Measurements from ENCODE around the gene GTPBP3.

GTPBP3 gene

GRCh38 chr19:17370026-17370587 is 32.8 kb downstream of the GTPBP3 start:
- POLR2A ChIA-PET: no interaction called here
- H3K4me3 ChIP-seq (ENCODE audit: low read depth, low read length): no peak overlapping the region
- DNase-seq (ENCODE audit: low read depth, low spot score): no peak
- TF ChIP-seq CTCF (IDR thresholded peaks at IDR 0.05; ENCODE audit: insufficient read depth, low read length, missing control alignments): no peak
- CTCF ChIA-PET: no interaction called here

- DNase-seq (ENCODE audit: low read depth, low spot score): no peak
- no peak within 1 kb of the TSS for H3K4me3 ChIP-seq (ENCODE audit: low read depth, low read length)
- no peak for TF ChIP-seq CTCF (IDR thresholded peaks at IDR 0.05; ENCODE audit: insufficient read depth, low read length, missing control alignments)
- ChIA-PET CTCF (interaction anchor here (1.4 to 11.1 kb wide), 2 partner anchors 11 to 21 kb away, joined by 3 to 95 read pairs; no protein-coding TSS in a partner anchor), POLR2A (no interaction called here)
Observed at GRCh38 chr19:17376935-17377600, 39.7 kb downstream of the GTPBP3 start, which contains the start of gene PLVAP. TSS of gene PLVAP (minus strand) at chr19:17377342. CDS start at chr19:17377288, 54 bp downstream.

GRCh38 chr19:17378271-17378670 is 40.9 kb downstream of the GTPBP3 start:
- H3K4me3 ChIP-seq (ENCODE audit: low read depth, low read length): no peak overlapping the region
- ChIA-PET POLR2A (no interaction called here), CTCF (interaction anchor here (0.7 to 11.1 kb wide), 2 partner anchors 10 to 31 kb away, joined by 3 to 95 read pairs; no protein-coding TSS in a partner anchor)
- no peak for DNase-seq (ENCODE audit: low read depth, low spot score)
- TF ChIP-seq CTCF (IDR thresholded peaks at IDR 0.05; ENCODE audit: insufficient read depth, low read length, missing control alignments): no peak

- no peak for TF ChIP-seq CTCF (IDR thresholded peaks at IDR 0.05; ENCODE audit: insufficient read depth, low read length, missing control alignments)
- no peak overlapping the region for H3K4me3 ChIP-seq (ENCODE audit: low read depth, low read length)
- POLR2A ChIA-PET: no interaction called here
- CTCF ChIA-PET: interaction anchor here (11.1 kb wide), 1 partner anchor 9 kb away, joined by 95 read pairs; no protein-coding TSS in a partner anchor
- no peak for DNase-seq (ENCODE audit: low read depth, low spot score)
Observed at GRCh38 chr19:17379221-17379631, 41.9 kb downstream of the GTPBP3 start.

GRCh38 chr19:17380426-17381138 is 43.2 kb downstream of the GTPBP3 start:
- H3K4me3 ChIP-seq (ENCODE audit: low read depth, low read length): no peak overlapping the region
- CTCF ChIA-PET: interaction anchor here (1.4 to 11.1 kb wide), 3 partner anchors 7 to 475 kb away, joined by 4 to 95 read pairs (median 4); no protein-coding TSS in a partner anchor
- POLR2A ChIA-PET: no interaction called here
- DNase-seq (ENCODE audit: low read depth, low spot score): no peak
- no peak for TF ChIP-seq CTCF (IDR thresholded peaks at IDR 0.05; ENCODE audit: insufficient read depth, low read length, missing control alignments)
